ENCODE data around the gene SHLD1. TPM values are rescaled to one million over a fixed set of nuclear protein-coding genes. Genes with fewer than 3 reads are reported as not detected.
"Not testable (repeated sequence)": the region's sequence is repeated elsewhere in the genome, so short reads cannot be mapped to it uniquely, and the experiment has no call there.

Gene SHLD1
- total RNA-seq, 1 donor from 2014 or later: 8.6 TPM

GRCh38 chr20:5797165-5797564 is 47.0 kb downstream of the SHLD1 start:
- H3K27ac Mint-ChIP-seq: no peak overlapping the region
- no peak overlapping the region for H3K4me3 Mint-ChIP-seq
- H3K27me3 Mint-ChIP-seq: no peaks in the 10 kb centered on the region

GRCh38 chr20:5797843-5798462 is 47.8 kb downstream of the SHLD1 start:
- Mint-ChIP-seq H3K36me3 (ENCODE audit: low read depth) (peaks cover 7% of the 10 kb centered on the region), H3K4me1 (no peaks in the 10 kb centered on the region), H3K27ac (no peak overlapping the region), H3K4me3 (no peak overlapping the region), H3K27me3 (no peaks in the 10 kb centered on the region), H3K9me3 (no peaks in the 10 kb centered on the region)
- intact Hi-C loops (cut with micrococcal nuclease): no loop called here
- no peak for DNase-seq

More at GRCh38 chr20:5797165-5797564, 47.0 kb downstream of the SHLD1 start:
- intact Hi-C loops (cut with micrococcal nuclease): no loop called here
- Mint-ChIP-seq H3K36me3 (ENCODE audit: low read depth) (peaks cover 4% of the 10 kb centered on the region), H3K4me1 (no peaks in the 10 kb centered on the region), H3K9me3 (no peaks in the 10 kb centered on the region)
- no peak for DNase-seq

- H3K27me3 Mint-ChIP-seq; H3K9me3 Mint-ChIP-seq; H3K27ac Mint-ChIP-seq; DNase-seq; H3K4me1 Mint-ChIP-seq; H3K36me3 Mint-ChIP-seq (ENCODE audit: low read depth); intact Hi-C loops (cut with micrococcal nuclease); H3K4me3 Mint-ChIP-seq: not testable (repeated sequence)
Observed at GRCh38 chr20:5803754-5804303, 53.6 kb downstream of the SHLD1 start.

- Mint-ChIP-seq H3K27ac (no peak overlapping the region), H3K27me3 (no peaks in the 10 kb centered on the region), H3K9me3 (no peaks in the 10 kb centered on the region), H3K4me1 (peaks cover 10% of the 10 kb centered on the region), H3K36me3 (ENCODE audit: low read depth) (peaks cover 4% of the 10 kb centered on the region), H3K4me3 (no peak overlapping the region)
- intact Hi-C loops (cut with micrococcal nuclease): loop anchor here (5.0 kb wide), 1 partner anchor 36 kb away; no protein-coding TSS in a partner anchor
- no peak for DNase-seq
Observed at GRCh38 chr20:5806457-5807263, 56.5 kb downstream of the SHLD1 start.

GRCh38 chr20:5807431-5807830 is 57.2 kb downstream of the SHLD1 start:
- H3K9me3 Mint-ChIP-seq: no peaks in the 10 kb centered on the region
- no peak for DNase-seq
- peaks cover 10% of the 10 kb centered on the region for H3K4me1 Mint-ChIP-seq
- H3K4me3 Mint-ChIP-seq: no peak overlapping the region
- no peaks in the 10 kb centered on the region for H3K27me3 Mint-ChIP-seq
- intact Hi-C loops (cut with micrococcal nuclease): loop anchor here (5.0 kb wide), 1 partner anchor 35 kb away; no protein-coding TSS in a partner anchor
- no peak overlapping the region for H3K27ac Mint-ChIP-seq
- peaks cover 4% of the 10 kb centered on the region for H3K36me3 Mint-ChIP-seq (ENCODE audit: low read depth)

- intact Hi-C loops (cut with micrococcal nuclease): loop anchor here (5.0 kb wide), 1 partner anchor 33 kb away; no protein-coding TSS in a partner anchor
- H3K36me3 Mint-ChIP-seq (ENCODE audit: low read depth): peaks cover 2% of the 10 kb centered on the region
- peaks cover 10% of the 10 kb centered on the region for H3K4me1 Mint-ChIP-seq
- DNase-seq: no peak
- H3K27ac Mint-ChIP-seq: no peak overlapping the region
- no peaks in the 10 kb centered on the region for H3K9me3 Mint-ChIP-seq
- H3K4me3 Mint-ChIP-seq: no peak overlapping the region
- H3K27me3 Mint-ChIP-seq: no peaks in the 10 kb centered on the region
Observed at GRCh38 chr20:5808901-5809300, 58.7 kb downstream of the SHLD1 start.

GRCh38 chr20:5809495-5809894 is 59.3 kb downstream of the SHLD1 start:
- Mint-ChIP-seq H3K27me3 (no peaks in the 10 kb centered on the region), H3K9me3 (no peaks in the 10 kb centered on the region), H3K4me1 (peaks cover 7% of the 10 kb centered on the region), H3K36me3 (ENCODE audit: low read depth) (peaks cover 2% of the 10 kb centered on the region), H3K4me3 (no peak overlapping the region), H3K27ac (no peak overlapping the region)
- intact Hi-C loops (cut with micrococcal nuclease): loop anchor here (5.0 kb wide), 1 partner anchor 33 kb away; no protein-coding TSS in a partner anchor
- DNase-seq: no peak

GRCh38 chr20:5810800-5811422 is 60.7 kb downstream of the SHLD1 start:
- intact Hi-C loops (cut with micrococcal nuclease): no loop called here
- Mint-ChIP-seq H3K9me3 (no peaks in the 10 kb centered on the region), H3K27me3 (no peaks in the 10 kb centered on the region), H3K36me3 (ENCODE audit: low read depth) (peaks cover 2% of the 10 kb centered on the region), H3K4me1 (peaks cover 2% of the 10 kb centered on the region), H3K27ac (no peak overlapping the region), H3K4me3 (no peak overlapping the region)
- no peak for DNase-seq

- peaks cover 2% of the 10 kb centered on the region for H3K36me3 Mint-ChIP-seq (ENCODE audit: low read depth)
- H3K4me3 Mint-ChIP-seq: no peak overlapping the region
- no peak overlapping the region for H3K27ac Mint-ChIP-seq
- H3K4me1 Mint-ChIP-seq: no peaks in the 10 kb centered on the region
- H3K27me3 Mint-ChIP-seq: no peaks in the 10 kb centered on the region
- intact Hi-C loops (cut with micrococcal nuclease): no loop called here
- DNase-seq: no peak
- no peaks in the 10 kb centered on the region for H3K9me3 Mint-ChIP-seq
Observed at GRCh38 chr20:5811746-5812145, 61.5 kb downstream of the SHLD1 start.

- no peak for DNase-seq
- intact Hi-C loops (cut with micrococcal nuclease): no loop called here
- H3K36me3 Mint-ChIP-seq (ENCODE audit: low read depth): peaks cover 2% of the 10 kb centered on the region
- H3K27me3 Mint-ChIP-seq: no peaks in the 10 kb centered on the region
- no peaks in the 10 kb centered on the region for H3K9me3 Mint-ChIP-seq
- H3K4me3 Mint-ChIP-seq: no peak overlapping the region
- peaks cover 3% of the 10 kb centered on the region for H3K4me1 Mint-ChIP-seq
- H3K27ac Mint-ChIP-seq: no peak overlapping the region
Observed at GRCh38 chr20:5818346-5818681, 68.1 kb downstream of the SHLD1 start.

GRCh38 chr20:5820738-5821137 is 70.5 kb downstream of the SHLD1 start:
- H3K27ac Mint-ChIP-seq: no peak overlapping the region
- intact Hi-C loops (cut with micrococcal nuclease): no loop called here
- H3K4me3 Mint-ChIP-seq: no peak overlapping the region
- H3K27me3 Mint-ChIP-seq: no peaks in the 10 kb centered on the region
- peaks cover 12% of the 10 kb centered on the region for H3K4me1 Mint-ChIP-seq
- peaks cover 6% of the 10 kb centered on the region for H3K36me3 Mint-ChIP-seq (ENCODE audit: low read depth)
- H3K9me3 Mint-ChIP-seq: no peaks in the 10 kb centered on the region
- no peak for DNase-seq

GRCh38 chr20:5821627-5822215 is 71.5 kb downstream of the SHLD1 start:
- H3K27ac Mint-ChIP-seq: no peak overlapping the region
- no peaks in the 10 kb centered on the region for H3K27me3 Mint-ChIP-seq
- H3K36me3 Mint-ChIP-seq (ENCODE audit: low read depth): peaks cover 6% of the 10 kb centered on the region
- H3K4me3 Mint-ChIP-seq: no peak overlapping the region
- intact Hi-C loops (cut with micrococcal nuclease): no loop called here
- H3K9me3 Mint-ChIP-seq: no peaks in the 10 kb centered on the region
- DNase-seq: no peak
- peaks cover 12% of the 10 kb centered on the region for H3K4me1 Mint-ChIP-seq

GRCh38 chr20:5822569-5822968 is 72.4 kb downstream of the SHLD1 start:
- H3K27me3 Mint-ChIP-seq: no peaks in the 10 kb centered on the region
- no peaks in the 10 kb centered on the region for H3K9me3 Mint-ChIP-seq

More at GRCh38 chr20:5822569-5822968, 72.4 kb downstream of the SHLD1 start:
- Mint-ChIP-seq H3K4me1 (peaks cover 12% of the 10 kb centered on the region), H3K36me3 (ENCODE audit: low read depth) (peaks cover 6% of the 10 kb centered on the region), H3K4me3 (no peak overlapping the region), H3K27ac (no peak overlapping the region)
- DNase-seq: no peak
- intact Hi-C loops (cut with micrococcal nuclease): no loop called here
